ENCODE data around the gene MAP2. TPM values are rescaled to one million over a fixed set of nuclear protein-coding genes. Genes with fewer than 3 reads are reported as not detected.

MAP2 gene
- total RNA-seq, 2 donors from 2014 or later: 18.8 to 30.7 TPM

DNA sequence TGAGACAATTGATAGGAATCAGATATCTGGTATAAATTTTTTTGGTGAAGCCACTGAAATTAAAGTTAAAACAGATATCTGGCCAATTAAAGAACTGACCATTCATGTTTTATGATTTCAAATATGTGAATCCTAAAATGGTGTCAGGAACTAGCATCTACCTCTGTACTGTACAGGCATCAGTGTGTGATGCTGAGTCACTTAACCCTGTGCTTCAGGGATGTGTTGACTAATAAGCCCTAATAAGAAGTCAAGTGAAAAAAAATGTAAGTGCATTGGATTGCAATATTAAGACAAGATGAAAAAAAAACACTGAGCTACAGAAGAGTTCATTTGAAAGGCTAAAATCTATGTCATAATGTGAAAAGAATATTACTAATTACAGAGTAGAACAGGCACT is 338.7 kb downstream of the MAP2 start:
- Histone ChIP-seq H3K4me1 (replicated peaks) (no peaks in the 10 kb centered on the region), H3K4me3 (no peak overlapping the region), H3K36me3 (no peaks in the 10 kb centered on the region), H3K27me3 (replicated peaks; ENCODE audit: insufficient read depth) (no peaks in the 10 kb centered on the region), H3K27ac (no peak overlapping the region), H3K9me3 (no peaks in the 10 kb centered on the region)
- intact Hi-C loops (cut with DNase I): no loop called here
- no peak for DNase-seq (ENCODE audit: low spot score)
- TF ChIP-seq POLR2AphosphoS5 (IDR thresholded peaks at IDR 0.05) (no peak), POLR2A (IDR thresholded peaks at IDR 0.05) (no peak), CTCF (IDR thresholded peaks at IDR 0.05) (no peak)

GRCh38 chr2:209763106-209763505 is 339.3 kb downstream of the MAP2 start:
- H3K4me3 ChIP-seq: no peak overlapping the region
- H3K27me3 ChIP-seq (replicated peaks; ENCODE audit: insufficient read depth): no peaks in the 10 kb centered on the region
- intact Hi-C loops (cut with DNase I): no loop called here
- 53% methylated on average over 3 of the region's 3 CpGs for WGBS
- DNase-seq (ENCODE audit: low spot score): no peak
- H3K9me3 ChIP-seq: no peaks in the 10 kb centered on the region
- no peaks in the 10 kb centered on the region for H3K4me1 ChIP-seq (replicated peaks)
- H3K27ac ChIP-seq: no peak overlapping the region
- H3K36me3 ChIP-seq: no peaks in the 10 kb centered on the region
- TF ChIP-seq POLR2A (IDR thresholded peaks at IDR 0.05): no peak
- TF ChIP-seq CTCF (IDR thresholded peaks at IDR 0.05): no peak
- TF ChIP-seq POLR2AphosphoS5 (IDR thresholded peaks at IDR 0.05): no peak

DNA sequence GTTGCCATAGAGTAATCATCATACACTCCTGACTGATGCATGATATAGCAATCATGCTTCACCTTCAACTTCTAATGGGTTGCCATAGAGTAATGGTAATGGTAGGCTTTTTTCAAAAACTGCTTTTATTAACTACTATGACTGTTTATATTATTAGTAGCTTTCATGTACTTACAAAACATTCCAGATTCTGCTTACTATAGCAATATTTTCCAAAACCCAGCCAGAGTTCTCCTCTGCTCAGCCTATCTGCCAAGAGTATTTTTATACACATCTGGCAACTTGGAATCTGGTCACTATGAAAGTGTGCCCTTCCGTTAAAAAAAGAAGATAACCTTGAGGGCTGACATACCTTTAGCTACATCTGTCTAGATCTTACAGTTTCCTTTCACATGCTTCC is 342.8 kb downstream of the MAP2 start:
- WGBS: 83% methylated on average over 1 of the region's 1 CpG

GRCh38 chr2:209767316-209767715 is 343.5 kb downstream of the MAP2 start:
- TF ChIP-seq CTCF (IDR thresholded peaks at IDR 0.05) (no peak), POLR2A (IDR thresholded peaks at IDR 0.05) (no peak), POLR2AphosphoS5 (IDR thresholded peaks at IDR 0.05) (no peak)
- Histone ChIP-seq H3K36me3 (no peaks in the 10 kb centered on the region), H3K4me1 (replicated peaks) (no peaks in the 10 kb centered on the region), H3K27ac (no peak overlapping the region), H3K27me3 (replicated peaks; ENCODE audit: insufficient read depth) (no peaks in the 10 kb centered on the region), H3K9me3 (no peaks in the 10 kb centered on the region), H3K4me3 (no peak overlapping the region)
- intact Hi-C loops (cut with DNase I): no loop called here
- DNase-seq (ENCODE audit: low spot score): no peak
- 60% methylated on average over 2 of the region's 2 CpGs for WGBS

More for the DNA sequence above, 342.8 kb downstream of the MAP2 start:
- intact Hi-C loops (cut with DNase I): no loop called here
- DNase-seq (ENCODE audit: low spot score): no peak
- no peak overlapping the region for H3K4me3 ChIP-seq
- H3K4me1 ChIP-seq (replicated peaks): no peaks in the 10 kb centered on the region
- no peaks in the 10 kb centered on the region for H3K27me3 ChIP-seq (replicated peaks; ENCODE audit: insufficient read depth)
- no peaks in the 10 kb centered on the region for H3K36me3 ChIP-seq
- TF ChIP-seq POLR2A (IDR thresholded peaks at IDR 0.05) (no peak), POLR2AphosphoS5 (IDR thresholded peaks at IDR 0.05) (no peak), CTCF (IDR thresholded peaks at IDR 0.05) (no peak)
- no peaks in the 10 kb centered on the region for H3K9me3 ChIP-seq
- no peak overlapping the region for H3K27ac ChIP-seq

DNA sequence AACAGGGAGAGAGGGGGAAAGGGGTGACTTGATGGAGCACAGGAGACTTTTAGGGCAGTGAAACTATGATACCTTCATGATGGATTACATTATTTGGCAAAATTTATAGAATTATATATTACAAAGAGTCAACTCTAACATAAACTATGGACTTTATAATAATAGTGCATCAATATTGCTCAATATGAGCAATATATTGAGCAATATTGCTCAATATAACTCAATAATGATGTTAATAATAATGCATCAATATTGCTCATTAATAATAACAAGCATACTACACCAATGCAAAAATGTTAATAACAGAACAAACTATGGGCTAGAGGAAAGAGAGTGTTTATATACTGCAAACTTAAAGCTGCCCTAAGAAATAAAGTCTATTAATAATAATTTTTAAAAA is 344.7 kb downstream of the MAP2 start:
- Histone ChIP-seq H3K4me3 (no peak overlapping the region), H3K27me3 (replicated peaks; ENCODE audit: insufficient read depth) (no peaks in the 10 kb centered on the region), H3K9me3 (no peaks in the 10 kb centered on the region), H3K36me3 (no peaks in the 10 kb centered on the region), H3K27ac (no peak overlapping the region), H3K4me1 (replicated peaks) (no peaks in the 10 kb centered on the region)
- intact Hi-C loops (cut with DNase I): no loop called here
- no peak for DNase-seq (ENCODE audit: low spot score)
- TF ChIP-seq POLR2A (IDR thresholded peaks at IDR 0.05): no peak
